Adrenal gland (tissue), 12 donors: ENCODE data around the gene CCDC28A. TPM values are rescaled to one million over a fixed set of nuclear protein-coding genes. Genes with fewer than 3 reads are reported as not detected.

Experiments used
- DNase-seq, 7 donors: peaks; one replicate each; pipeline ENCODE4 v3.0.0-alpha.2; 2019 to 2020
- H3K27ac ChIP-seq, 5 donors: fragments of 200-600 bp; sonication (generic) in 4 of 5; 1 replicate in 3 of 5; 2 replicates in 2 of 5; pipeline versions ENCODE4 v1.5.1 to v1.8.0; 2016 to 2020; ENCODE audit warnings: mild to moderate bottlenecking in 1 of 5
- H3K27me3 ChIP-seq: fragments of 200-600 bp; 2 replicates; pipeline ENCODE4 v1.8.0; 2021
- H3K36me3 ChIP-seq, 2 donors: fragments of 200-600 bp; replicated peaks in 1 of 2; 1 replicate in 1 of 2; 2 replicates in 1 of 2; pipeline versions ENCODE4 v1.5.1 to v1.8.0; 2018 to 2022
- H3K4me1 ChIP-seq, 2 donors: fragments of 200-600 bp; replicated peaks in 1 of 2; 1 replicate in 1 of 2; 2 replicates in 1 of 2; pipeline versions ENCODE4 v1.5.1 to v1.8.0; 2018 to 2021
- H3K4me3 ChIP-seq, 4 donors: fragments of 200-600 bp; sonication (generic) in 3 of 4; one replicate each; pipeline ENCODE4 v1.5.1; 2016 to 2018
- H3K9me3 ChIP-seq, 3 donors: fragments of 200-600 bp; sonication (generic) in 1 of 3; replicated peaks in 1 of 3; 1 replicate in 2 of 3; 2 replicates in 1 of 3; pipeline versions ENCODE4 v1.5.1 to v1.8.0; 2016 to 2021
- POLR2A ChIP-seq, 2 donors: fragments of 450-650 bp; IDR thresholded peaks; one replicate each; pipeline ENCODE4 v1.6.1; 2017; ENCODE audit warnings: antibody characterized with exemption in 2 of 2, mild to moderate bottlenecking in 2 of 2, moderate library complexity in 1 of 2
- WGBS, 4 donors: extraction: QIAGEN DNeasy Blood & Tissue Kit in 2 of 4; methylation state at CpG; one replicate each; pipeline versions ENCODE4 v1.1.5 to v1.1.7; 2013 to 2017; 5-methylcytosine and 5-hydroxymethylcytosine counted together
- intact Hi-C, 2 donors: fragments of 100-400 bp; cut with DNase I; formaldehyde crosslinking; loops; one replicate each; pipeline versions ENCODE4 v1.14.1 to v1.15.0; 2022 to 2023
- polyA plus RNA-seq, 3 donors: library from polyadenylated mRNA; stranded (reverse); fragments of 200-250 nt in 2 of 3; fragments of 350-450 nt in 1 of 3; fragmentation: Illumina TruSeq in 1 of 3; extraction: RNeasy Lipid Tissue Mini Kit (QIAGEN cat#74804) in 1 of 3; gene quantifications; one replicate each; pipeline ENCODE4 v1.2.3, GENCODE V29; 2013 to 2014
- total RNA-seq, 9 donors: library from RNA; depleted of rRNA in 4 of 9; stranded (reverse); fragments of >200 nt in 4 of 9; fragments of 120-200 nt in 1 of 9; fragmentation: NEBNext Ultra II Directional in 1 of 9; extraction: Animal tissue kit (Norgen Biotek cat#: 25700) in 1 of 9; gene quantifications; one replicate each; pipeline versions ENCODE4 v1.1.0 to v1.2.4, GENCODE V29; 2013 to 2023
- TF ChIP-seq, protein P1 (sequence below), 6 experiments: fragments of 450-650 bp in 4 of 6; fragments of 200-600 bp in 2 of 6; sonication (generic) in 1 of 6; IDR thresholded peaks; 1 replicate in 5 of 6; 2 replicates in 1 of 6; pipeline versions ENCODE4 v1.5.1 to v1.8.0; 2016 to 2021; ENCODE audit warnings: antibody characterized with exemption in 6 of 6, mild to moderate bottlenecking in 2 of 6, moderate library complexity in 1 of 6
- donor health status: healthy with polysubstance abuse.
- donor health status: Bipolar disorder and iron deficiency.
- donor health status: DM: yes; HTN: yes; CAD: no.
- donor health status: DM: no; HTN: no; CAD: no.
- donor health status: DM: no; HTN: no; CAD: no.
- donor health status: DM: yes; HTN: yes; CAD: no.

The CCDC28A gene
- total and polyA plus RNA-seq, 12 donors, result 24.1 to 70.0 (median 44.2) TPM

DNA sequence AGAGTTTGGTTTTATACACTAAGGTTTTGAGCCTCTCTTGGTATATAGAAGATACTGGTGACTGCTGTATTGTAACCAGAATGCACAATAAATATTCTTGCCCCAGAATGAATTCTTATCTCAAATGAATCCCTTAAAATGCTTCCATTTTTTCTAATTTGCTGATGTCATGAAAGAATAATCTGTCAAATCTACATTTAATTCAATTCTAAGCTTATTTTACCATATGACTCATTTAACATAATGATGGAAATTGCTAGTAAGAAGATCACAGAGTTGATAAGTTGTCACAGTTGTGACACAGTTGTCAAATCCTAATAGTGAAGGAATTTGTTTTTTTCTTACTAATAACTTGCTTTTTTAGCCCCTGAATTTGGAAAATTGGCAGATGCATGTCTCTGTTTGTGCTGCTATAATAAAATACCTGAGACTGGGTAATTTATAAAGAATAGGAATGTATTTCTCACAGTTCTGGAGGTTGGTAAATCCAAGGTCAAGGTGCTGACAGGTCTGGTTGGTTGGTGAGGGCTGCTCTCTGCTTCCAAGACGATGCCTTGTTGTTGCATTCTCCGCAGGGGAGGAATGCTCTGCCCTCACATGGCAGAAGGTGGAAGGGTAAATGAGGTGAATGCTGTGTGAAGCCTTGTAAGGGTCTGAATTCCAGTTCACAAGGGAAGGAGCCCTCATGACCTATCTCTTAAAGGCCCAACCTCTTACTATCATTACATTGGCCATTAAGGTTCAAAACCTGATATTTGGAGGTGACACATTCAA is 27.0 kb downstream of the CCDC28A start:
- TF ChIP-seq, protein P1, sequence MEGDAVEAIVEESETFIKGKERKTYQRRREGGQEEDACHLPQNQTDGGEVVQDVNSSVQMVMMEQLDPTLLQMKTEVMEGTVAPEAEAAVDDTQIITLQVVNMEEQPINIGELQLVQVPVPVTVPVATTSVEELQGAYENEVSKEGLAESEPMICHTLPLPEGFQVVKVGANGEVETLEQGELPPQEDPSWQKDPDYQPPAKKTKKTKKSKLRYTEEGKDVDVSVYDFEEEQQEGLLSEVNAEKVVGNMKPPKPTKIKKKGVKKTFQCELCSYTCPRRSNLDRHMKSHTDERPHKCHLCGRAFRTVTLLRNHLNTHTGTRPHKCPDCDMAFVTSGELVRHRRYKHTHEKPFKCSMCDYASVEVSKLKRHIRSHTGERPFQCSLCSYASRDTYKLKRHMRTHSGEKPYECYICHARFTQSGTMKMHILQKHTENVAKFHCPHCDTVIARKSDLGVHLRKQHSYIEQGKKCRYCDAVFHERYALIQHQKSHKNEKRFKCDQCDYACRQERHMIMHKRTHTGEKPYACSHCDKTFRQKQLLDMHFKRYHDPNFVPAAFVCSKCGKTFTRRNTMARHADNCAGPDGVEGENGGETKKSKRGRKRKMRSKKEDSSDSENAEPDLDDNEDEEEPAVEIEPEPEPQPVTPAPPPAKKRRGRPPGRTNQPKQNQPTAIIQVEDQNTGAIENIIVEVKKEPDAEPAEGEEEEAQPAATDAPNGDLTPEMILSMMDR (IDR thresholded peaks at IDR 0.05), result no peak
- TF ChIP-seq POLR2A (IDR thresholded peaks at IDR 0.05), result no peak
- no peak overlapping the region for H3K4me3 ChIP-seq
- DNase-seq, result no peak
- H3K27me3 ChIP-seq, result no peaks in the 10 kb centered on the region
- 79 to 93% (median 88%) methylated on average over 2 of the region's 2 CpGs for WGBS, 4 donors
- no peak overlapping the region for H3K27ac ChIP-seq
- peaks cover 5 to 8% of the 10 kb centered on the region in 2 donors for H3K4me1 ChIP-seq
- no peaks in the 10 kb centered on the region for H3K36me3 ChIP-seq
- no peaks in the 10 kb centered on the region for H3K9me3 ChIP-seq
- intact Hi-C loops, result no loop called here

DNA sequence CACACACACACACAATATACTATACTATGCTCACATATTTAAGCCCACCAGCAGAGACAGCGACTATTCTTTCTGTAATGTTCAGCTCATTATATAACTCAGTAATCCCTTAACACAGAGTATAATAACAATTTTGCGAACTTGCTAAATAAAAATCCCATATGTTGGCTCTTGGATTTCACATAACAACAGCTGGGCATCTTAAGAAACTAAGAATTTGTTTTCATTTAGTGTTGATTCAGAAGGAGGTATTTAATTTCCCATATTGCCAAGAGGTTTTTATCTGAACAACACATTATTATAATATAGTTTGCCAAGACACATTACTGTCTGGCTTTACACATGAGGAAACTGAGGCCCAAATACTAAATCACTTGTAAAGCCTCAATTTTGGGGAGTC is 29.8 kb downstream of the CCDC28A start:
- no peak overlapping the region for H3K27ac ChIP-seq
- intact Hi-C loops, result no loop called here
- DNase-seq, result no peak
- TF ChIP-seq POLR2A (IDR thresholded peaks at IDR 0.05), result no peak
- TF ChIP-seq, protein P1 (IDR thresholded peaks at IDR 0.05), result no peak
- no peaks in the 10 kb centered on the region for H3K9me3 ChIP-seq
- WGBS, 4 donors, result 81 to 96% (median 89%) methylated on average over 2 of the region's 2 CpGs
- no peaks in the 10 kb centered on the region for H3K36me3 ChIP-seq
- H3K4me3 ChIP-seq, result no peak overlapping the region
- no peaks in the 10 kb centered on the region for H3K27me3 ChIP-seq
- H3K4me1 ChIP-seq, result no peaks in the 10 kb centered on the region

DNA sequence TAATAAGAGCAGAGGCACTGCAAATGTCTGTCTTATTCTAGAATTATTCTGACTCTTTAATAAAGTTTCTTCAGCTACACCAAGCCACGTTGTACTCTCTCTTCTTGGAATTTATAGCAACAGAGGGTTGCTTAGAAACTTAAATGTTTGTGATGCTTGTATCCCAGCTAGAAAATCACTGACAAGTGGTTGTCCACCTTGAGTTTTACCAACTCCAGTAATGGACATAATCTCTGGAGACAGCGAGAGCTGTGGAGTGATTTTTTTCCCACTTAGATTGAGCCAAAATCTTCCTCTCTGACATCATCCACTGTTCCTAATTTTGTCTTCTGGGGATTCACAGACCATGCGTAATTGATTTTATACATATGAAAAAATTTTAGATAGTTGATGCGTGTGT is 30.3 kb downstream of the CCDC28A start:
- Histone ChIP-seq H3K27ac (no peak overlapping the region), H3K27me3 (no peaks in the 10 kb centered on the region), H3K9me3 (no peaks in the 10 kb centered on the region), H3K4me3 (no peak overlapping the region), H3K36me3 (no peaks in the 10 kb centered on the region), H3K4me1 (no peaks in the 10 kb centered on the region)
- 65 to 80% (median 74%) methylated on average over 4 of the region's 4 CpGs for WGBS, 4 donors
- intact Hi-C loops, result no loop called here
- DNase-seq, result no peak
- TF ChIP-seq, protein P1 (IDR thresholded peaks at IDR 0.05), result no peak
- TF ChIP-seq POLR2A (IDR thresholded peaks at IDR 0.05), result no peak

DNA sequence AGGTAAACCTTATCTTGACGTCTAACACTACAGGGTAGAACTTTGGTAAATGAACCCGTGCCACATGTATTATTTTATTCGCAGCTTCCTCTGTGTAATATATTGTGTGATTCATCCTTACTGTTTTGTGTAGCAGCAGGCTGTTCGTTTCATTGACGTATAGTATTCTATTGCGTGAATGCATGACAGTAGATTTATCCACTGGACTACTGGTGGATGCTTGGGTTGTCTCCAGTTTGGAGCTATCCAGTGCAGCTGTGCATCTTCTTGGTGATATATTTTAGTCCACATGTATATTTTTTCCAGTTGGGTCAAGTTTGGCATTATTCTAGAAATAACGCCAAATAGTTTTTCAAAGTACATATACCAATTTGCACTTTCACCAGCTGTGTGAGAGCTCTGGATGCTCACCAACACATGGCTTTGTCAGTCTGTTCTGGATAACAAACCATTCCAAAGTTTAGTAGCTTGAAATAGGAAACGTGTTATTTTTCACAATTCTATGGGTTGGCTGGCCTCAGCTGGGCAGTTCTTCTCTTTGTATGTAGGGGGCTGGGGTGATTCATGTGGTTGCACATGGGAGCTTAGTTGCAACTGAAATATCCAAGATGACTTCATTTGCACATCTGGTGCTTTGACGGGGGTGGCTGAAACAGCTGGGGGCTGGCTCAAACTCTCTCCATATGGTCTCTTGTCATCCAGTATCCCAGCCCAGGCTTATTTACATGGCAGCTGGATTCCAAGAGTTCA is 31.6 kb downstream of the CCDC28A start:
- no peak for DNase-seq
- H3K27ac ChIP-seq, result no peak overlapping the region
- H3K4me1 ChIP-seq, result no peaks in the 10 kb centered on the region
- intact Hi-C loops, result no loop called here
- no peaks in the 10 kb centered on the region for H3K36me3 ChIP-seq
- H3K9me3 ChIP-seq, result no peaks in the 10 kb centered on the region
- WGBS, 4 donors, result 80 to 90% (median 86%) methylated on average over 9 of the region's 9 CpGs
- no peak for TF ChIP-seq POLR2A (IDR thresholded peaks at IDR 0.05)
- TF ChIP-seq, protein P1 (IDR thresholded peaks at IDR 0.05), result no peak
- no peak overlapping the region for H3K4me3 ChIP-seq
- H3K27me3 ChIP-seq, result no peaks in the 10 kb centered on the region
